ENCODE results near the gene DAGLB.
"Not testable (repeated sequence)": the region's sequence is repeated elsewhere in the genome, so short reads cannot be mapped to it uniquely, and the experiment has no call there.

The DAGLB gene

GRCh38 chr7:6398943-6399342 lies 48.8 kb downstream of the DAGLB start:
- no peak for DNase-seq (ENCODE audit: low read depth in 2 of 2)

- DNase-seq (ENCODE audit: low read depth in 2 of 2) = not testable (repeated sequence)
Measured at GRCh38 chr7:6397759-6398495, 49.8 kb downstream of the DAGLB start.

GRCh38 chr7:6395898-6396595 lies 51.7 kb downstream of the DAGLB start:
- no peak for DNase-seq (ENCODE audit: low read depth in 2 of 2)

- DNase-seq (ENCODE audit: low read depth in 2 of 2) = no peak
Measured at GRCh38 chr7:6394114-6394513, 53.6 kb downstream of the DAGLB start.

GRCh38 chr7:6393667-6394056 lies 54.1 kb downstream of the DAGLB start:
- no peak for DNase-seq (ENCODE audit: low read depth in 2 of 2)

GRCh38 chr7:6392712-6393666 lies 54.8 kb downstream of the DAGLB start:
- no peak for DNase-seq (ENCODE audit: low read depth in 2 of 2)

- DNase-seq (ENCODE audit: low read depth in 2 of 2) = no peak
Measured at GRCh38 chr7:6389728-6390127, 58.0 kb downstream of the DAGLB start.

GRCh38 chr7:6387734-6388294 lies 59.9 kb downstream of the DAGLB start:
- DNase-seq (ENCODE audit: low read depth in 2 of 2) = no peak

GRCh38 chr7:6386779-6387178 lies 61.0 kb downstream of the DAGLB start:
- DNase-seq (ENCODE audit: low read depth in 2 of 2) = no peak

GRCh38 chr7:6385909-6386560 lies 61.7 kb downstream of the DAGLB start:
- no peak for DNase-seq (ENCODE audit: low read depth in 2 of 2)

- DNase-seq (ENCODE audit: low read depth in 2 of 2) = no peak
Measured at GRCh38 chr7:6385110-6385781, 62.5 kb downstream of the DAGLB start.

- no peak for DNase-seq (ENCODE audit: low read depth in 2 of 2)
Measured at GRCh38 chr7:6384327-6384726, 63.4 kb downstream of the DAGLB start.

GRCh38 chr7:6382817-6383216 lies 64.9 kb downstream of the DAGLB start:
- no peak for DNase-seq (ENCODE audit: low read depth in 2 of 2)

- not testable (repeated sequence) for DNase-seq (ENCODE audit: low read depth in 2 of 2)
Measured at GRCh38 chr7:6381846-6382245, 65.9 kb downstream of the DAGLB start.

- DNase-seq (ENCODE audit: low read depth in 2 of 2) = no peak
Measured at GRCh38 chr7:6380310-6381095, 67.3 kb downstream of the DAGLB start.

- no peak for DNase-seq (ENCODE audit: low read depth in 2 of 2)
Measured at GRCh38 chr7:6379886-6380285, 67.9 kb downstream of the DAGLB start.

- not testable (repeated sequence) for DNase-seq (ENCODE audit: low read depth in 2 of 2)
Measured at GRCh38 chr7:6378556-6378955, 69.2 kb downstream of the DAGLB start.

- no peak for DNase-seq (ENCODE audit: low read depth in 2 of 2)
Measured at GRCh38 chr7:6376820-6377219, 70.9 kb downstream of the DAGLB start.

- DNase-seq (ENCODE audit: low read depth in 2 of 2) = no peak
Measured at GRCh38 chr7:6375348-6376101, 72.2 kb downstream of the DAGLB start.

All from stimulated activated CD8-positive, alpha-beta memory T cell treated with anti-CD3 and anti-CD28 coated beads, Interleukin-15, amount 100 ng/mL, for 4 hours (primary cell).